ENCODE results near the gene ZBED6.

GRCh38 chr1:203789966-203790365 is 5.5 kb upstream of the ZBED6 start:
- no peak for TF ChIP-seq CTCF (IDR thresholded peaks at IDR 0.05; ENCODE audit: poor library complexity, severe bottlenecking)
- no peak for TF ChIP-seq EZH2 (IDR thresholded peaks at IDR 0.05; ENCODE audit: borderline replicate concordance, insufficient read depth, low read length, poor library complexity, severe bottlenecking)
- no peak for TF ChIP-seq POLR2AphosphoS5 (IDR thresholded peaks at IDR 0.05)
- no peak for TF ChIP-seq RAD21 (conservative IDR thresholded peaks at IDR 0.05)
- no peak for TF ChIP-seq EP300 (conservative IDR thresholded peaks at IDR 0.05; ENCODE audit: poor library complexity, severe bottlenecking)
- TF ChIP-seq TAF1 (IDR thresholded peaks at IDR 0.05; ENCODE audit: low read depth): no peak
- no peak for TF ChIP-seq REST (IDR thresholded peaks at IDR 0.05; ENCODE audit: borderline replicate concordance)
